GM06990 (cell line): ENCODE data around the gene ADAM20.

ENCODE experiments used
- DNase-seq: peaks from one replicate; pipeline ENCODE4 v3.0.0-alpha.2; 2011; ENCODE audit not compliant: insufficient read length; ENCODE audit errors: extremely low read depth
- H3K27me3 ChIP-seq: replicated peaks from 2 replicates; pipeline ENCODE4 v1.6.0; 2011; ENCODE audit warnings: low read length; ENCODE audit not compliant: control insufficient read depth, insufficient read depth
- H3K36me3 ChIP-seq: 2 replicates; pipeline ENCODE4 v1.5.1; 2011; ENCODE audit warnings: low read length; ENCODE audit not compliant: control insufficient read depth, insufficient read depth
- H3K4me3 ChIP-seq: replicated peaks from 2 replicates; pipeline ENCODE4 v1.5.1; 2011; ENCODE audit warnings: low read depth, mild to moderate bottlenecking, control low read depth, low read length
- CTCF ChIP-seq: IDR thresholded peaks from 2 replicates; pipeline ENCODE4 v1.5.1; 2011; ENCODE audit warnings: low read length, control low read depth, mild to moderate bottlenecking, inconsistent platforms; ENCODE audit not compliant: insufficient read depth, poor library complexity, severe bottlenecking

ADAM20 gene

GRCh38 chr14:70527501-70528105 lies 7.2 kb downstream of the ADAM20 start:
- H3K36me3 ChIP-seq: no peaks in the 10 kb centered on the region
- no peak for DNase-seq
- H3K4me3 ChIP-seq: no peak overlapping the region
- no peak for TF ChIP-seq CTCF
- H3K27me3 ChIP-seq: no peaks in the 10 kb centered on the region

GRCh38 chr14:70525691-70526090 lies 9.1 kb downstream of the ADAM20 start:
- no peaks in the 10 kb centered on the region for H3K27me3 ChIP-seq
- DNase-seq: no peak
- no peak overlapping the region for H3K4me3 ChIP-seq
- no peaks in the 10 kb centered on the region for H3K36me3 ChIP-seq
- TF ChIP-seq CTCF: no peak

- TF ChIP-seq CTCF: no peak
- no peak for DNase-seq
These were observed 19.0 kb downstream of the ADAM20 start for GRCh38 chr14:70515811-70516210.

GRCh38 chr14:70514168-70515069 lies 20.4 kb downstream of the ADAM20 start:
- Histone ChIP-seq H3K27me3 (no peaks in the 10 kb centered on the region), H3K4me3 (no peak overlapping the region), H3K36me3 (no peaks in the 10 kb centered on the region)
- no peak for TF ChIP-seq CTCF
- no peak for DNase-seq

More at GRCh38 chr14:70515811-70516210, 19.0 kb downstream of the ADAM20 start:
- H3K27me3 ChIP-seq: no peaks in the 10 kb centered on the region
- H3K36me3 ChIP-seq: no peaks in the 10 kb centered on the region
- no peak overlapping the region for H3K4me3 ChIP-seq

GRCh38 chr14:70498191-70498590 lies 36.6 kb downstream of the ADAM20 start:
- Histone ChIP-seq H3K36me3 (no peaks in the 10 kb centered on the region), H3K4me3 (no peak overlapping the region), H3K27me3 (no peaks in the 10 kb centered on the region)
- TF ChIP-seq CTCF: no peak
- no peak for DNase-seq
